ENCODE results near the gene B4GALT4.
A peak's percentile ranks its signal among the peaks of the same experiment; 100 is the strongest.
"Not testable (repeated sequence)": the region's sequence is repeated elsewhere in the genome, so short reads cannot be mapped to it uniquely, and the experiment has no call there.

B4GALT4 gene, protein sequence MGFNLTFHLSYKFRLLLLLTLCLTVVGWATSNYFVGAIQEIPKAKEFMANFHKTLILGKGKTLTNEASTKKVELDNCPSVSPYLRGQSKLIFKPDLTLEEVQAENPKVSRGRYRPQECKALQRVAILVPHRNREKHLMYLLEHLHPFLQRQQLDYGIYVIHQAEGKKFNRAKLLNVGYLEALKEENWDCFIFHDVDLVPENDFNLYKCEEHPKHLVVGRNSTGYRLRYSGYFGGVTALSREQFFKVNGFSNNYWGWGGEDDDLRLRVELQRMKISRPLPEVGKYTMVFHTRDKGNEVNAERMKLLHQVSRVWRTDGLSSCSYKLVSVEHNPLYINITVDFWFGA

DNA sequence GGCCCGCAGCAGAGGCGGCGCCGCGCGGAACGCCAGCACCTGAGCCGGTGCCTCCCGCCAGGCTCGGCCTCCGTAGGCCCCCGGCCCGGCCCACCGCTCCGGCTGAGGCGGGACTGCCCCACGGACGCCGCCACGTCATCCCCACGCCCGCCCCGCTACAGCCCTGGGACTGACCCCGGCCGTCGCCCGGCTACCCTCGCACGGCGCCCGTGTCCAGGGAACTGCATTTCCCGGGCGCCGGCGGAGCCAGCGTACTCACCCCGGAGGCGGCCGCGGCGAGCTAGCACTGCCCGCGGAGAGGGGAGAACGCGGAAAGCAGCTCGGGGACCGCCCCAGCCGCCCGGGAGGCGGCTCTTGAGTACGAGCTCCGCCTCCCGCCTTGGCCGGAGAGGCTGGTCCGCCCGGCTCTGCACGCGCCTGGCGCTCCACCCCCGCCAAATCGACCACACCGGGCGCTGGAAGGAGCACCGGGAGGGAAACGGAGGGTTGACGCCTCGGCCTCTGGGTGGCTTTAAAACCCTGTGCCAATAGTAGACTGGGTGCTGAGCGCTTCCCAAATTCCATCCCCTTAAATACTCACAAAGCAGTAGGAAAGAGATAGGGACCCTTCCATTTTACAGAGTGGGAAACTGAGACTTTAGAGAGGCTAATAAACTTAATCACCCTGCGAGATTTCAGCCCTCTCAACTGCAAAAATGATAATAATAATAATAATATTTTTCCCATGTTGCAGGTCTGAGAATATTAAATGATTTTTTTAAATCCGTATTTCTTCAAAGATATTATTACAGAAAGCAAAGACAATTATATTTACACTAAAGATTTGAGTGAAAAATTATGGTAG lies at the start of gene B4GALT4:
Gene B4GALT4, minus strand, starts transcription at position 288 of the 844 bp plus-strand sequence. CDS start 10,779 bp downstream, outside the sequence.
- peak; percentile 49 to 61 for DNase-seq (ENCODE audit: low read depth in 2 of 2)

DNA sequence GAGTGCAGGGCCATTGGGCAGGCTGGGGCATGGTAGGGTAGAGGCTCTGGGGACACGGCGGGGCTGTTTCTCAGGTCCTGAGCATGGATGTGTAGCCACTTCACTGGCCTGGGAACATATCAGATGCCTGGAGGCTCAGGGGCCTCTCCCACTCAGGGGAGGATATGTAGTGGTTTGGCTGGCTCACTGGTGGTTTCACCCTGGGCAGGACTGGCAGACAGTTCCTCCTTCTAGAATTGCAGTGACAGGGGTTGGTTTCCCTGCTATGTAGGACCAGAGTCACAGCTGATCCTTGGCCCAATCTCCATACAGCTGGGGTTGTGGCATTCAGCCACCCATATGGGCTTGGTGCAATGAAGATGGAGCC lies 48.7 kb upstream of the B4GALT4 start:
- DNase-seq (ENCODE audit: low read depth in 2 of 2) = no peak

DNA sequence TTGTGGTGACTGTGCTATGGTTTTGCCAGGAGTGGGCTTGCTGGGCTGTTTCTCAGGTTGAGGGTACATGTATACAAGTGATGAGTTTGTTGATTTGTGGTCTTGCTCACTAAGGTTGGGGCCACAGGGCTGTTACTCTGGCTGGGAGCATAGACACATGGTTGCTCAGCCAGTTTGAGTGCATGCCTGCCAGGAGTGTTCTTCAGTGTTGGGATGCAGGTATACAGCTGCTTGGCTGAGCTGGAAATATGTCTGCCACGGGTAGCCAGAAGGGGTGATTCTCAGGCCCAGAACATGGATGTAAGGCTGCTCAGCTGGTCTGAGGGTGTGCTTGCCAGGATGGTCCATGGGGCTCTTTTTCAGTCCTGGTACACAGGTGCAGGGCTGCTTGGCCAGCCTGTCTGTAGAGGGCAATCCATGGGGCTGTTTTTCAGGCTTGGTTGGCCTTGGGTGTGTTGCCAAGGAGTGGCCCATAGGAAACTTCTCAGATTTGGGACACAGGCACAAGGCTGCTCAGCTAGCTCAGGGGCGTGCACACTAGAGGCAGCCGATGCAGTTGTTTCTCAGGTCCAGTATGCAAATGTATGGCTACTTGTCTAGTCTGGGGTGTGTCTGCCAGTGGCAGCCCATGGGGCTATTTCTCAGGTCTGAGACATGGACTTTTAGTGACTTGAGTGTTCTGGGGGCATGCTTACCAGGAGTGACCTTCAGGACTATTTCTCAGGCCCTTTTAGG lies 48.2 kb upstream of the B4GALT4 start:
- no peak for DNase-seq (ENCODE audit: low read depth in 2 of 2)

DNA sequence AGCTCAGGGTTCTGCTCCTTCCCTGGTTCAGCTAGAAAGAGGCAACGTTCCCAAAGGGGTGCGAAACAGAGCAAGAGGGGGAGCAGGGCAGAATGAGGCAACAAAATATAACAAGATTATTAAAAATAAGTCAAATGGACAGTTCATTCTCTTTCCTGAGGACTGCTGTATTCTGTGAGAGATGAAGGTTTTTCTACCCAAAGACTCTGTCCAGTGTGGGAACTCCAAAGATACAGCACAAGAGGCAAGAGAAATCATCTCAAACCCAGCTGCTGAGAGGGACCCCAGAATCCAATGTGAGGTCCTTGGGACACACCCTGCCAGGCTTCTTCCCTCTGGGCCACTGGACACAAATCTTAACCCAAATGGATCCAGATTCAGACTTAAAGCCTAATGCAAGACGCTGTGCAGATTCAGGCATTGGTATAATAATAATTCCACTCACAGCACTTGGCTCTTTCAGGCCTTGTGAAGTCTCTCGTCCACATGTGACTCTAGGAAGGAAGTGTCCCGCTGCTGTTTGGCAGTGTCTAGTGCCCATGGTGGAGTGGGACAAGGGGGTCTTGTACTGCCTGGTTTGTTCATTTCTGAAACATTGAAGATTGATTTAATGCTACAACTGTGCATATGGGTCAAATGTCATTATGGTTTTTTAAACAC lies 39.0 kb upstream of the B4GALT4 start:
- no peak for DNase-seq (ENCODE audit: low read depth in 2 of 2)

DNA sequence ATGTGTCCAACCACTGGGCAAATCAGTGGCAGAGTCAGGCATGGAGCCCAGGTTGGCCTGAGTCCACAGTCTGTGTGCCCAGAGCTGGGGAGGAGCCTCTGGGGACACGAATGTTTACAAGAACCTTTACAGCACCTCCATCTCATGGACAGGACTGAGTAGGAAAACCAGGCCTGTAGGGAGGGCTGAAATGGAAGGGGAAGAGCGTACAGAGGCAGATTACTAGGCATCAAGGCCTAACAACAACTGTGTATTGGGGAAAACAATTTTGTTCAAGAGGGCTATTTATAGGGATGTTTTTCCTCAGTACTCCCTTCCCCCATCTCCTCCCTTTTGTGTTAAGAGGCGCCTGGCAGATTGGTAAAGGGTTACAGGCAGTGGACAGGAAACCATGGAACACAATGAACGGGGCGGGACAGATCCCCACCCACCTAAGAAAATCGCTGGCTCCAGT lies 38.5 kb upstream of the B4GALT4 start:
- no peak for DNase-seq (ENCODE audit: low read depth in 2 of 2)

DNA sequence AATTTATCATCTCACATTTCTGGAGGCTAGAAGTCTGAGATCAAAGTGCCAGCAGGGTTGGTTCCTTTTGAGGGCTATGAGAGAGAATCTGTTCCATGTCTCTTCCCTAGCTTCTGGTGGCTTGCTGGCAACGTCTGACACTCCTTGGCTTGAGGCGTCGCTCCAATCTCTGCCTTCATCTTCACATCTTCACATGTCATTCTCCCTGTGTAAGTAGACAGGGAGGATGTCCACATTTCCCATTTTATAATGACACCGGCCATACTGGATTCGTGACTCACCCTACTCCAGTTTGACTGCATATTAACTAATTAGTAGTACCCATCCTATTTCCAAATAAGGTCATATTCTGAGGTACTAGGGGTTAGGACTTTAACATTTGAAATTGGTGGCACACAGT lies 36.0 kb upstream of the B4GALT4 start:
- no peak for DNase-seq (ENCODE audit: low read depth in 2 of 2)

DNA sequence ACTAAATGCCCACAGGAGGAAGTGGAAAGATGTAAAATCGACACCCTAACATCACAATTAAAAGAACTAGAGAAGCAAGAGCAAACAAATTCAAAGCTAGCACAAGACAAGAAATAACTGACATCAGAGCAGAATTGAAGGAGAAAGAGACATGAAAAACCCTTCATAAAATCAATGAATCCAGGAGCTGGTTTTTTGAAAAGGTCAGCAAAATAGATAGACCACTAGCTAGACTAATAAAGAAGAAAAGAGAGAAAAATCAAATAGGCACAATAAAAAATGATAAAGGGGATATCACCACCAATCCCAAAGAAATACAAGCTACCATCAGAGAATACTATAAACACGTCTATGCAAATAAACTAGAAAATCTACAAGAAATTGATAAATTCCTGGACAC lies 29.5 kb upstream of the B4GALT4 start:
- DNase-seq (ENCODE audit: low read depth in 2 of 2) = not testable (repeated sequence)

DNA sequence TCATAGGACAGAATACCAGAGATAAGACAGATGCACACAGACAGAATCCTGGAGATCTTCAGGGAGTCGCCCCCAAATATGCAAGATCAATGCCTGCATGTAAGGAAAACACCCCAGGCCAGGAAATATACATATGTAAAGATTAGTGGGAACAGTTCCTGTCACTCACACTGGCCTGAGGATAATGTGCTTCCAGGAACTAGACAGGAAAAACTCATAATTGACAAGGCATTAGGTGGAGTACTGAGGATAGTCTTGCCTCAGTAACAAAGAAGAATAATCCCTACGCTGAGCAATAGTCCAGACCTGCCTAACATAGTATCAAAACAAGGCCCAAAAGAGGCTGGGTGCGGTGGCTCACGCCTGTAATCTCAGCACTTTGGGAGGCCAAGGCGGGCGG lies 20.4 kb upstream of the B4GALT4 start:
- no peak for DNase-seq (ENCODE audit: low read depth in 2 of 2)

DNA sequence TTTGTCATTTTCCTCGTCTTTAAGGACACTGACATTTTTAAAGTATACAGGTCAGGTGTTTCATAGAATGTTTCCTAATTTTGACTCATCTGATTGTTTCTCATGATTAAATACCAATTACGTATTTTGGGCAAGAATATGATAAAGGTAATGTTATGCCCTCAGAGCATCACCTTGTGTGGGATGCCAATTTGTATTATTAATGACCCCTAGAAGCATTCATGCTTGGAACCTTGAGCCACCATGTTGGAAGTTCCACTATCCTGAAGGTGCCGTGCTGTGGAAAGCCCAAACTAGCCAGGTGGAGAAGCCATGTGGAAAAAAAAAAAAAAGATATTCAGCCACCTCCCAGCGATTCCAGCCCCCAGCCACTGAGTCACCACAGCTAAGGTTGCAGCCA lies 19.1 kb upstream of the B4GALT4 start:
- DNase-seq (ENCODE audit: low read depth in 2 of 2) = no peak

DNA sequence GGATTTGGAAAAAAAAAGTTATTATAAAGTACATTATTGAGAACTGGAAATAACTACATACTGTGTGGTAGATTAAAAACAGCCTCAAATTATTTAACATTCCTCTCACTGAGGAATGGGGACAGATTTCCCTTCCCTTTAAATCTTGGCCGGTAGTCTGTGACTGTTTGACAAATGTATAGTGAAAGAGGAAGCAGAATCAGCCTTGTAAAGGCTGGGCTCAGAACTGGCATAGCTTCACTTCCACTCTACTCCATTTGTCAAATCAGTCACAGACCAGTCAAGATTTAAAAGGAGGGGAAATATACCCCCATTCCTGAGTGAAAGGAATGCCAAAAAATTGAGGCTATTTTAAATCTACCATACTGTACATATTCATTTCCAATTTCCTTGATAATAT lies 18.2 kb upstream of the B4GALT4 start:
- no peak for DNase-seq (ENCODE audit: low read depth in 2 of 2)

DNA sequence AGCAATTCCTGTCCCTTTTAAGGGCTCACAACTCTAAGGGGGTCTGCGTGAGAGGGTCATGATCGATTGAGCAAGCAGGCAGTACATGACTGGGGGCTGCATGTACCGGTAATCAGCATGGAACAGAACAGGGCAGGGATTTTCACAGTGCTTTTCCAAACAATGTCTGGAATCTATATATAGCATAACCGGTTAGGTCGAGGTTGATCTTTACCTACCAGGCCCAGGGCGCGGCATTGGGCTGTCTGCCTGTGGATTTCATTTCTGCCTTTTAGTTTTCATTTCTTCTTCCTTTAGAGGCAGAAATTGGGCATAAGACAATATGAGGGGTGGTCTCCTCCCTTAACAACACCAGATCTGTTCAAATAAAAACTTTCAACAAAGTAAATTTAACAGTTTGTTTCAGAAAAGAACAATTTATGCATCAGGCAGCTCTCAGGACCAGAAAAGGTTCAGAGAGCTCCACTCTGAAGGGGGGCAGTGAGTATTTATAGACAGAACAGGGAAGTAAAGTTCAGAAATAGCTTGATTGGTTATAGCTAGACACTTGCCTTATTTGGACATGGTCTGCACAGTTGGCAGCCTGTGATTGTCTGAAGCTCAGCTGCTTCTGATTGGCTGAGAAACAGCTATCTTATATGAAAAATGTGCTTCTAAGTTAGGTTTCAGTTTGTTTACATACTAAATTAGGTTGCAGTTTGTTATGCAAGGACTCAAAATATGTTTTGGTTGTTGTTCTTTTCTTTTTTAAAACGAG lies 17.2 kb upstream of the B4GALT4 start:
- DNase-seq (ENCODE audit: low read depth in 2 of 2) = no peak

DNA sequence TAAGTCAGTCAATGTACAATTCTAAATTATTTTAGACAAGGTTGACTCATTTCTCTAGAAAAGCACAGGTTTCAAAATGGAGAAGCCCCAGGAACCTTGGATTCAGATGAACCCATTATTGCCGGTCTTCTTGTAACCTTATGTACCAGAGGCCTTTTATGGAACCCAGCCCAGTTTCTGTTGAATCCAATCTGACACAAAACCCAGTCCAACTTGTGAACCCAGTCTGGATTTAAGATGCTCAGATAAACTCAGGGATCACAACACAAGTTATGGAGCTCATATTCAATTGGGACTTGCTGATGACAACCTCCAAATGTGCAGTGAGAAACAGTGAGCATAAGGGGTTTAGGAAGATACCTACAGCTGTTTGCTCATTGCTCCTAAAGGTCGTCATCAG lies 16.4 kb upstream of the B4GALT4 start:
- no peak for DNase-seq (ENCODE audit: low read depth in 2 of 2)

DNA sequence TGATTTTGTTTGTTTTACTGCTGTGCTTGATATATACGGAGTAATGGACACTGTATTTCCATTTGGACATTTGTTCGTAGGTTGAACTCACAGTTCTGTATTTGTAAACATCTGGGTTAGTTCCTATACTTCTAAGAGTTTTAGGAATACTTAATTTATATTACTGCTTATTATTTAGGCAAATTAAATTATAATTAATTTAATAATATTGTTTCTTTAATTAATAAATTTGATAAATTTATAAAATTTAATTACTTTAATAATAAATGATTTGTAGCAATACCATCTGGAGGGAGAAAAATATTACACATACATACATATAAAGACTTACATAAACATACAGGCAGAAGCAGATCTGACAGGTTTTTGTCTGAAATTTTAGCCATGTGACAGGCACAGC lies 14.5 kb upstream of the B4GALT4 start:
- no peak for DNase-seq (ENCODE audit: low read depth in 2 of 2)

DNA sequence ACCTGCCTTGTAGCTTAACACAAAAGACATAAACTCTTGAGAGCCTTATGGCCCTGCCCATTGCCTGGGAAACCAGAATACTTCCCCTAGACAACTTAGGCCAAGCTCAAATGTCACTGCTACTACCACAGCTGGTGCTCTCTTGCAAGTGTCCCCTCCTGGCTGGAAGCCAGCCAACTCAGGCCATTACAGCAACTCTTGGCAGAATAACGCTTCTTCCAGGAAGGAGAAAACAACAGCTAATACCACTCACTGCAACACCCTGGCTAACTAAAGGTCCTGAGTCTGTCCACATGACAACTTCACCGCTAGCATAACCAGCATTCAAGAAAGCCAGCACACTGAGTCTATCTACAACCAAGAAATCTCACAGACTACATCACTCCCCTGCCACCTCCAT lies 5.1 kb upstream of the B4GALT4 start:
- no peak for DNase-seq (ENCODE audit: low read depth in 2 of 2)

DNA sequence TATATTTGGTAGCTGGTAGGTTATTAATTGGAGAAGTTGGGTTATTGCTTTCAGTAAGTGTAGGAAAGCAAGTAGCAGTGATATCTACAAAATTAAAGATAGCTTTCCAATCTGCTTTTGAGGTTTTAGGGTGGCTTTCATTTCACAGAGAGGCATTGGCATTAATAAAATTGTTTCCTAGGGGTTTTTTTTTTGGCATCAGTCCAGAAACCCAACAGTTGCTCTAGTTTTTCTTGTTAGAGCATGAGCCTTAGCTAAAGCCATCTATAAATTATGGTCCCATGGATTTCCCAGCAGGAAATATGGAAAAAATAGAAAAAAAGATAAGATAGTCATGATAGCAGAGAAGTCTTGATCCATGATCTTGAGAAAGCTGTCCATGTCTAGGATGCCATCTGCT lies 3.0 kb upstream of the B4GALT4 start:
- no peak for DNase-seq (ENCODE audit: low read depth in 2 of 2)

DNA sequence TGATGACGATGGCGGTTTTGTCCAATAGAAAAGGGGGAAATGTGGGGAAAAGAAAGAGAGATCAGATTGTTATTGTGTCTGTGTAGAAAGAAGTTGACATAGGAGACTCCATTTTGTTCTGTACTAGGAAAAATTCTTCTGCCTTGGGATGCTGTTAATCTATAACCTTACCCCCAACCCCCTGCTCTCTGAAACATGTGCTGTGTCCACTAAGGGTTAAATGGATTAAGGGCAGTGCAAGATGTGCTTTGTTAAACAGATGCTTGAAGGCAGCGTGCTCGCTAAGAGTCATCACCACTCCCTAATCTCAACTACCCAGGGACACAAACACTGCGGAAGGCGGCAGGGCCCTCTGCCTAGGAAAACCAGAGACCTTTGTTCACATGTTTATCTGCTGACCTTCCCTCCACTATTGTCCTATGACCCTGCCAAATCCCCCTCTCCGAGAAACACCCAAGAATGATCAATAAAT lies 2.4 kb upstream of the B4GALT4 start:
- DNase-seq (ENCODE audit: low read depth in 2 of 2) = not testable (repeated sequence)

DNA sequence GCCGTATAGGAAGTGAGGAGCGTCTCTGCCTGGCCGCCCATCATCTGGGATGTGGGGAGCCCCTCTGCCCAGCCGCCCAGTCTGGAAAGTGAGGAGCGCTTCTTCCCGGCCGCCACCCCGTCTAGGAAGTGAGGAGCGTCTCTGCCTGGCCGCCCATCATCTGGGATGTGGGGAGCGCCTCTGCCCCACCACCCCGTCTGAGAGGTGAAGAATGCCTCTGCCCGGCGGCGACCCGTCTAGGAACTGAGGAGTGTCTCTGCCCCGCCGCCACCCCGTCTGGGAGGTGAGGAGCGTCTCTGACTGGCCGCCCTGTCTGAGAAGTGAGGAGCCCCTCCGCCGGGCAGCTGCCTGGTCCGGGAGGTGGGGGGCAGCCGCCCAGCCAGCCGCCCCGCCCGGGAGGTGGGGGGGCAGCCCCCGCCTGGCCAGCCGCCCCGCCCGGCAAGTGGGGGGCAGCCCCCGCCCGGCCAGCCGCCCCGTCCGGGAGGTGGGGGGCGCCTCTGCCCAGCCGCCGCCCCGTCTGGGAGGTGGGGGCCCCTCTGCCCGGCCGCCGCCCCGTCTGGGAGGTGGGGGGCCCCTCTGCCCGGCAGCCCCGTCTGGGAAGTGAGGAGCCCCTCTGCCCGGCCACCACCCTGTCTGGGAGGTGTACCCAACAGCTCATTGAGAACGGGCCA lies 1.8 kb upstream of the B4GALT4 start:
- DNase-seq (ENCODE audit: low read depth in 2 of 2) = not testable (repeated sequence)

DNA sequence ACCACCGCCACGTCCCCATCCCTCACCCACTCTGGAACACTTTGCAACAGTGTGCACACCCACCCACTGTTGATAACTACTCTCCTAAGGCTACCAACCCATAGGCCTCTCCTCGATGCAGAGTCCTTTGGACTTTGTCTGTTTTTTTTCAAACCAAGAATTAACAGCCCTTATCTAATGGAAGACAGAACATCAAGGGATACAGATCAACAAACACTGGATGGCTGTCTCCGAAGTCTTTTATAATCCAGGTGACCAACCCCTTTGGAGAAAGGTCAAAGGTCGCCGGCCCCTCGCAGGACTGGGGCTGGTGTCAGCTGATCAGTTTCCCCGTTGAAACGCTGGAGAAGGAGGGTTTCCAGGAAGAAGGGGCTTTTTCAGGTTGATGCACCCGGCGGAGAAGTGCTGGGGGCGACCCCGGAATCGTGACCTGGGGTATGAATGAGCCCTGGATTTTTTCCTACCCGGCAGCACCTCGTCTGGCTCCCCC lies 532 bp downstream of the B4GALT4 start:
- peak in 1 of 2 donors; percentile 18 for DNase-seq (ENCODE audit: low read depth in 2 of 2)

DNA sequence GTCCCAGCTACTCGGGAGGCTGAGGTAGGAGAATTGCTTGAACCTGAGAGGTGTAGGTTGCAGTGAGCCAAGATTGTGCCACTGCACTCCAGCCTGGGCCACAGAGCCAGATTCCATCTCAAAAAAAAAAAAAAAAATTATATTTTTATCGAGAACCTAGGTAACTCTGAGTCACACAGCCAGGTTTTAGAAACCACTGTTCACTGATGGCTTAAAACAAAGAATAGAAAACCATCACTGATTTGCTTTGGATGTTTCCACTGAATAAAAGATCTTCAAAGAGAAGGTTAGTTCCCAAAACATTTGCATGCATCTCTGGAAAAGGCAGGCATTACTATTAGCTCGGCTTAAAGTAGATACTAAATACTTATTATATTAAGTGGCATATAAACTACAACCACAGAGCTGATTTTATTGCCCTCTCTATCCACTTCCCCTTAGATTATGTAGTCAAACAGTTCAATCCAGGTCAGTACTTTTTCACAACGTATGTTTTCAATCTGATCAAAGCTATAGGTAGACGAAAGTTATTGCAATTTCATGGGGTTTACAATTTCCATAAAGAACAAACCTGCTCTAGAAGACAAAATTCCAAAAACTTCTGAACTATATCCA lies 1.4 kb downstream of the B4GALT4 start:
- no peak for DNase-seq (ENCODE audit: low read depth in 2 of 2)

DNA sequence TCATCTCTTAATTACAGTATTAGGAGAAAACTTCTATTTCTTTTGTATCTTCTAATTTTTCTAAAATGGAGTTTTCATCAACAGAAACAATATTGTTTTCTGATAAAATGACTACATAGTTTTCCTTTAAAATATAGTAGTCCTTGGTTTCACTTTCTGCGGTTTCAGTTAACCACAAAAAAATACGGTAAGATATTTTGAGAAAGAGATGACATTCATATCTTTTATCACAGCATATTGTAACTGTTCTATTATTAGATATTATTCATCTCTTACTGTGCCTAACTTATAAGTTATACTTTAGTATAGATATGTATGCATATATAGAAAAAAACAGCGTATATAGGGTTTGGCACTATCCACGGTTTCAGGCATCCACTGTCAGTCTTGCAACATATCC lies 2.3 kb downstream of the B4GALT4 start:
- DNase-seq (ENCODE audit: low read depth in 2 of 2) = no peak
